C4-2B (cell line): ENCODE measurements around the gene PITPNC1.

ENCODE experiments used
- CTCF ChIP-seq: fragments of 450-650 bp; conservative IDR thresholded peaks from 2 replicates; pipeline ENCODE4 v1.5.1; 2017; ENCODE audit warnings: mild to moderate bottlenecking
- ZFX ChIP-seq: fragments of 450-650 bp; IDR thresholded peaks from 2 replicates; pipeline ENCODE4 v1.6.1; 2017

GRCh38 chr17:67459985-67460384, 82.9 kb downstream of the PITPNC1 start:
- TF ChIP-seq CTCF (no peak), ZFX (no peak)
